ENCODE measurements around the gene LLGL2. TPM values are rescaled to one million over a fixed set of nuclear protein-coding genes. Genes with fewer than 3 reads are reported as not detected.

The LLGL2 gene
- total and polyA plus RNA-seq, 2 donors (not counting 1 experiment from before 2014, with no cell fraction given): 40.6 to 52.0 TPM

- no peaks in the 10 kb centered on the region for H3K79me2 ChIP-seq (ENCODE audit: control insufficient read depth, insufficient read depth, low read length)
- H3K9me3 ChIP-seq (ENCODE audit: control extremely low read depth in 1 of 3, control insufficient read depth in 2 of 3, insufficient read depth in 1 of 3, low read length in 2 of 3): no peaks in the 10 kb centered on the region
- Mint-ChIP-seq H3K27ac (no peak overlapping the region), H3K4me3 (no peak overlapping the region), H3K4me1 (no peaks in the 10 kb centered on the region), H3K9me3 (ENCODE audit: insufficient read depth) (no peaks in the 10 kb centered on the region), H3K27me3 (no peaks in the 10 kb centered on the region)
- DNase-seq (no peak), ATAC-seq (ENCODE audit: low read depth) (no peak)
- POLR2A ChIA-PET: no interaction called here
- no peaks in the 10 kb centered on the region for H3K4me1 ChIP-seq (ENCODE audit: control insufficient read depth in 2 of 2, insufficient read depth in 2 of 2, low read length in 2 of 2)
- no peak overlapping the region for H3K9ac ChIP-seq (ENCODE audit: low read length)
- H2AFZ ChIP-seq (ENCODE audit: insufficient read depth, low read depth, low read length, poor library complexity, severe bottlenecking): no peak overlapping the region
- no peak for TF ChIP-seq EZH2 (IDR thresholded peaks at IDR 0.05; ENCODE audit: borderline replicate concordance, insufficient read depth, low read depth, low read length, poor library complexity, severe bottlenecking)
- TF ChIP-seq, protein P1, sequence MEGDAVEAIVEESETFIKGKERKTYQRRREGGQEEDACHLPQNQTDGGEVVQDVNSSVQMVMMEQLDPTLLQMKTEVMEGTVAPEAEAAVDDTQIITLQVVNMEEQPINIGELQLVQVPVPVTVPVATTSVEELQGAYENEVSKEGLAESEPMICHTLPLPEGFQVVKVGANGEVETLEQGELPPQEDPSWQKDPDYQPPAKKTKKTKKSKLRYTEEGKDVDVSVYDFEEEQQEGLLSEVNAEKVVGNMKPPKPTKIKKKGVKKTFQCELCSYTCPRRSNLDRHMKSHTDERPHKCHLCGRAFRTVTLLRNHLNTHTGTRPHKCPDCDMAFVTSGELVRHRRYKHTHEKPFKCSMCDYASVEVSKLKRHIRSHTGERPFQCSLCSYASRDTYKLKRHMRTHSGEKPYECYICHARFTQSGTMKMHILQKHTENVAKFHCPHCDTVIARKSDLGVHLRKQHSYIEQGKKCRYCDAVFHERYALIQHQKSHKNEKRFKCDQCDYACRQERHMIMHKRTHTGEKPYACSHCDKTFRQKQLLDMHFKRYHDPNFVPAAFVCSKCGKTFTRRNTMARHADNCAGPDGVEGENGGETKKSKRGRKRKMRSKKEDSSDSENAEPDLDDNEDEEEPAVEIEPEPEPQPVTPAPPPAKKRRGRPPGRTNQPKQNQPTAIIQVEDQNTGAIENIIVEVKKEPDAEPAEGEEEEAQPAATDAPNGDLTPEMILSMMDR (IDR thresholded peaks at IDR 0.05): no peak
- H3K4me2 ChIP-seq (replicated peaks; ENCODE audit: low read depth, low read length, poor library complexity, severe bottlenecking): no peak overlapping the region
- H3K4me3 ChIP-seq (ENCODE audit: control extremely low read depth in 1 of 5, extremely low read depth in 1 of 5, insufficient read depth in 1 of 5, low read depth in 2 of 5, low read length in 4 of 5): no peak overlapping the region
- intact Hi-C loops (cut with micrococcal nuclease): no loop called here
- H3K27ac ChIP-seq (ENCODE audit: low read length in 2 of 2): no peak overlapping the region
- CTCF ChIA-PET: interaction anchor here (1.2 to 2.0 kb wide), 2 partner anchors 16 to 136 kb away, joined by 4 to 9 read pairs; partner anchors contain the start of gene SMIM5
- 91% methylated on average over 24 of the region's 24 CpGs for WGBS (ENCODE audit: insufficient coverage)
- no peaks in the 10 kb centered on the region for H4K20me1 ChIP-seq (ENCODE audit: control insufficient read depth, insufficient read depth, low read length, poor library complexity, severe bottlenecking)
- H3K36me3 ChIP-seq (replicated peaks in 1 of 2; ENCODE audit: control extremely low read depth in 1 of 2, control insufficient read depth in 1 of 2, extremely low read depth in 1 of 2, insufficient read depth in 2 of 2, low read length in 1 of 2): peaks cover 1 to 77% of the 10 kb centered on the region in 2 experiments
- no peaks in the 10 kb centered on the region for H3K27me3 ChIP-seq (replicated peaks in 1 of 4; ENCODE audit: control extremely low read depth in 1 of 4, control insufficient read depth in 3 of 4, insufficient read depth in 4 of 4, low read length in 3 of 4)
Measured at GRCh38 chr17:75616521-75617122, 91.1 kb downstream of the LLGL2 start.

- H3K27me3 ChIP-seq (replicated peaks in 1 of 4; ENCODE audit: control extremely low read depth in 1 of 4, control insufficient read depth in 3 of 4, insufficient read depth in 4 of 4, low read length in 3 of 4): no peaks in the 10 kb centered on the region
- no peak overlapping the region for H3K4me2 ChIP-seq (replicated peaks; ENCODE audit: low read depth, low read length, poor library complexity, severe bottlenecking)
- no peak overlapping the region for H3K9ac ChIP-seq (ENCODE audit: low read length)
- intact Hi-C loops (cut with micrococcal nuclease): no loop called here
- H4K20me1 ChIP-seq (ENCODE audit: control insufficient read depth, insufficient read depth, low read length, poor library complexity, severe bottlenecking): no peaks in the 10 kb centered on the region
- no peaks in the 10 kb centered on the region for H3K79me2 ChIP-seq (ENCODE audit: control insufficient read depth, insufficient read depth, low read length)
- no peaks in the 10 kb centered on the region for H3K9me3 Mint-ChIP-seq (ENCODE audit: insufficient read depth)
- peaks cover 0 to 76% of the 10 kb centered on the region in 2 experiments for H3K36me3 ChIP-seq (replicated peaks in 1 of 2; ENCODE audit: control extremely low read depth in 1 of 2, control insufficient read depth in 1 of 2, extremely low read depth in 1 of 2, insufficient read depth in 2 of 2, low read length in 1 of 2)
- H3K4me1 Mint-ChIP-seq: no peaks in the 10 kb centered on the region
- H3K4me3 ChIP-seq (ENCODE audit: control extremely low read depth in 1 of 5, extremely low read depth in 1 of 5, insufficient read depth in 1 of 5, low read depth in 2 of 5, low read length in 4 of 5): no peak overlapping the region
- H3K27ac Mint-ChIP-seq: no peak overlapping the region
- ChIA-PET CTCF (interaction anchor here (0.6 to 2.0 kb wide), 3 partner anchors 16 to 136 kb away, joined by 3 to 9 read pairs (median 4); partner anchors contain the start of gene SMIM5), POLR2A (no interaction called here)
- H3K4me3 Mint-ChIP-seq: no peak overlapping the region
- H3K4me1 ChIP-seq (ENCODE audit: control insufficient read depth in 2 of 2, insufficient read depth in 2 of 2, low read length in 2 of 2): no peaks in the 10 kb centered on the region
- TF ChIP-seq EZH2 (IDR thresholded peaks at IDR 0.05; ENCODE audit: borderline replicate concordance, insufficient read depth, low read depth, low read length, poor library complexity, severe bottlenecking): no peak
- TF ChIP-seq, protein P1 (IDR thresholded peaks at IDR 0.05): no peak
- no peak overlapping the region for H2AFZ ChIP-seq (ENCODE audit: insufficient read depth, low read depth, low read length, poor library complexity, severe bottlenecking)
- no peaks in the 10 kb centered on the region for H3K27me3 Mint-ChIP-seq
- DNase-seq: no peak
- no peak overlapping the region for H3K27ac ChIP-seq (ENCODE audit: low read length in 2 of 2)
- WGBS (ENCODE audit: insufficient coverage): 94% methylated on average over 16 of the region's 16 CpGs
- ATAC-seq (ENCODE audit: low read depth): no peak
- H3K9me3 ChIP-seq (ENCODE audit: control extremely low read depth in 1 of 3, control insufficient read depth in 2 of 3, insufficient read depth in 1 of 3, low read length in 2 of 3): no peaks in the 10 kb centered on the region
Measured at GRCh38 chr17:75617218-75617617, 91.7 kb downstream of the LLGL2 start.
